Parathyroid adenoma (tissue), 2 donors: Measurements from ENCODE around the gene XIRP1.

Experiments
- H2AFZ ChIP-seq: fragments of 300-600 bp; sonication (generic); one replicate; pipeline ENCODE4 v1.7.0; 2017; ENCODE audit warnings: antibody characterized with exemption, mild to moderate bottlenecking
- H3K27ac ChIP-seq: fragments of 300-600 bp; sonication (generic); one replicate; pipeline ENCODE4 v1.7.0; 2017
- H3K27me3 ChIP-seq: fragments of 300-600 bp; sonication (generic); one replicate; pipeline ENCODE4 v1.7.0; 2017; ENCODE audit warnings: low read length; ENCODE audit not compliant: control insufficient read depth, insufficient read depth
- H3K36me3 ChIP-seq: fragments of 300-600 bp; sonication (generic); one replicate; pipeline ENCODE4 v1.7.0; 2017; ENCODE audit warnings: low read length; ENCODE audit not compliant: control insufficient read depth, insufficient read depth
- H3K4me1 ChIP-seq: fragments of 300-600 bp; sonication (generic); one replicate; pipeline ENCODE4 v1.7.0; 2017; ENCODE audit warnings: control low read depth
- H3K4me2 ChIP-seq: fragments of 300-600 bp; sonication (generic); one replicate; pipeline ENCODE4 v1.7.0; 2017; ENCODE audit warnings: low read length
- H3K4me3 ChIP-seq: fragments of 300-600 bp; sonication (generic); one replicate; pipeline ENCODE4 v1.7.0; 2017; ENCODE audit warnings: low read depth, low read length
- H3K79me2 ChIP-seq: fragments of 300-600 bp; sonication (generic); one replicate; pipeline ENCODE4 v1.7.0; 2017; ENCODE audit warnings: control low read depth
- H3K9ac ChIP-seq: fragments of 300-600 bp; sonication (generic); one replicate; pipeline ENCODE4 v1.7.0; 2017; ENCODE audit warnings: mild to moderate bottlenecking
- H3K9me3 ChIP-seq: fragments of 300-600 bp; sonication (generic); one replicate; pipeline ENCODE4 v1.7.0; 2017; ENCODE audit warnings: low read length; ENCODE audit not compliant: control insufficient read depth
- TF ChIP-seq, protein P1 (sequence below): fragments of 300-600 bp; sonication (generic); IDR thresholded peaks from one replicate; pipeline ENCODE4 v1.7.0; 2017; ENCODE audit warnings: antibody characterized with exemption, mild to moderate bottlenecking
- donor health status: primary hyperparathyroidism.

Gene XIRP1

DNA sequence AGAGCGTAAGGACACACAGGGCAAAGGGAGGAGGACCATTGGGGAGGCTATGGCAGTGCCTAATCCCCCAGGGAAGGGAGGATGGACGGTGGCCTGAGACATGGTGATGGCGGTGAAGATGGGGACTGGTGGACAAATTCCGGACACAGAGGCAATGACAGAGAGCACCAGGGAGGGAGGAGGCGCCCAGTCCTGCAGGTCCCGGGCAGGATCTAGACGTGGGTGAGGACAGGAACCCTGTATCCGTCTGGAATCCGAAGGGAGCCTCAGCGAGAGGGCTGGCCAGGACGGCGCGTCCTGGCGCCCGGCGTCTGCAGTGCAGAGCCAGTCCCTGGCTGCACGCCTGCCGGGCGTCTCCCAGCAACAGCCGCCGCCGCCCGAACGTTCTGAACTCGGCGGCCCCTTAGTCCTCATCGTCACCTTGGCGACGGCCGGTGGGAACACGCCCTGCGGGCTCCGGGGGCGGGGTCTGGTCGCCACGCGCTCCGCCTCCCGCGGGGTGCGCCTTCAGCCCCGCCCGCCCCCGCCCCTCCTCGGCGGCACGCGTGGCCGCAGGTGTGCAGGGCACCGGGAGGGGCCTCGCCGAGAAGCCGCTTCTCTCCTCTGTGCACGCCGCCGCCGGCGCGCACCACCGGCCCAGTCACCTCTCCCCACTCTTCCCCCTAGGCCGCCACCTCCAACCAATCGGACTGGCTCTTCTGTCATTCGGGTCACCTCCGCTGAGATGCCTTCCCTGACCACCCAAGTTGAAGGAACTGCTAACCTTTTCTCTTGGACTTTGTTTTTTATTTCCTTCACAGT is 11.6 kb downstream of the XIRP1 start:
- Histone ChIP-seq H3K4me1 (peaks cover 35% of the 10 kb centered on the region), H3K79me2 (no peaks in the 10 kb centered on the region), H3K9ac (no peak overlapping the region), H3K9me3 (no peaks in the 10 kb centered on the region), H3K4me2 (peak overlapping the region; percentile 60), H3K4me3 (peak overlapping the region; percentile 55), H2AFZ (peak overlapping the region; percentile 65), H3K36me3 (no peaks in the 10 kb centered on the region), H3K27ac (peak overlapping the region; percentile 88), H3K27me3 (no peaks in the 10 kb centered on the region)
- TF ChIP-seq, protein P1, sequence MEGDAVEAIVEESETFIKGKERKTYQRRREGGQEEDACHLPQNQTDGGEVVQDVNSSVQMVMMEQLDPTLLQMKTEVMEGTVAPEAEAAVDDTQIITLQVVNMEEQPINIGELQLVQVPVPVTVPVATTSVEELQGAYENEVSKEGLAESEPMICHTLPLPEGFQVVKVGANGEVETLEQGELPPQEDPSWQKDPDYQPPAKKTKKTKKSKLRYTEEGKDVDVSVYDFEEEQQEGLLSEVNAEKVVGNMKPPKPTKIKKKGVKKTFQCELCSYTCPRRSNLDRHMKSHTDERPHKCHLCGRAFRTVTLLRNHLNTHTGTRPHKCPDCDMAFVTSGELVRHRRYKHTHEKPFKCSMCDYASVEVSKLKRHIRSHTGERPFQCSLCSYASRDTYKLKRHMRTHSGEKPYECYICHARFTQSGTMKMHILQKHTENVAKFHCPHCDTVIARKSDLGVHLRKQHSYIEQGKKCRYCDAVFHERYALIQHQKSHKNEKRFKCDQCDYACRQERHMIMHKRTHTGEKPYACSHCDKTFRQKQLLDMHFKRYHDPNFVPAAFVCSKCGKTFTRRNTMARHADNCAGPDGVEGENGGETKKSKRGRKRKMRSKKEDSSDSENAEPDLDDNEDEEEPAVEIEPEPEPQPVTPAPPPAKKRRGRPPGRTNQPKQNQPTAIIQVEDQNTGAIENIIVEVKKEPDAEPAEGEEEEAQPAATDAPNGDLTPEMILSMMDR, result peak; percentile 39

DNA sequence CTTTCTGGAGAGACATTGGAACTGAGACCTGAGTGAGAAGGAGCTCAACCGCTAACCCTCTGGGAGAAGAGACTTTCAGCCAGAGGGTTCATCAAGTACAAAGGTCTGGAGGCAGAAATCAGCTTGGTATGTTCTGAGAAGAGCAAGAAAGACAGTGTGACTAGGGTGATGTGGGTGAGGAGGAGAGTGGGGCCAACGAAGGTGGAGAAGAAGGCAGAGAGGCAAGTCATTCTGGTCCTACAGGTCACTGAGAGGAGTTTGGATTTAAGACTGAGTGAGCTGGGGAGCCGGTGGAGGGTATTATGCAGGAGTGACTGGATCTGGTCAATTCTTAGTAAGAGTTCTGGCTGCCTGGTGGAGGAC is 12.2 kb downstream of the XIRP1 start:
- H2AFZ ChIP-seq, result peak overlapping the region; percentile 65
- TF ChIP-seq, protein P1, result no peak
- H3K4me2 ChIP-seq, result peak overlapping the region; percentile 60
- H3K79me2 ChIP-seq, result no peaks in the 10 kb centered on the region
- no peaks in the 10 kb centered on the region for H3K9me3 ChIP-seq
- peaks cover 35% of the 10 kb centered on the region for H3K4me1 ChIP-seq
- peak overlapping the region; percentile 55 for H3K4me3 ChIP-seq
- H3K9ac ChIP-seq, result no peak overlapping the region
- H3K36me3 ChIP-seq, result no peaks in the 10 kb centered on the region
- no peaks in the 10 kb centered on the region for H3K27me3 ChIP-seq
- H3K27ac ChIP-seq, result peak overlapping the region; percentile 88

DNA sequence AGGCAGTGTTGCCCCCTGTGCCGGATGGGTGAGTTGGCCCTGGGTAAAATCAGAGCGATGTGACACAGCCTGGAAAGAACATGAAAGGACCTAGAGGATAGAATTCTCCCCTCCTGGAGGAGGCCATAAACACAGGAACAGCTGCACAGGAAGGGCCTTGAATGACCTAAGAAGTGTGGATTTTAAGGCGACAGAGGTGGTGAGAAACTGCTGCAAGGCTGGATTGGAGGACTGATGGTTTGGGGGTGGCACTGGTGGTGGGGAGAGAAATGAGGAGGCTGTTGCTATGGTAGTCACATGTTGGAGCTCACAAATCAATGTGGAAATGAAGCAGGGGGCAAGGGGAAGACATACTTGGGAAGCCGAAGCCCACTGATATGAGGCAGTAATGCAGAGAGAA is 13.8 kb downstream of the XIRP1 start:
- Histone ChIP-seq H3K27me3 (no peaks in the 10 kb centered on the region), H3K27ac (peak overlapping the region; percentile 88), H3K79me2 (no peaks in the 10 kb centered on the region), H3K4me1 (peaks cover 35% of the 10 kb centered on the region), H3K36me3 (no peaks in the 10 kb centered on the region), H2AFZ (peak overlapping the region; percentile 66), H3K9me3 (no peaks in the 10 kb centered on the region), H3K9ac (no peak overlapping the region), H3K4me2 (peak overlapping the region; percentile 67), H3K4me3 (peak overlapping the region; percentile 51)
- TF ChIP-seq, protein P1, result no peak

DNA sequence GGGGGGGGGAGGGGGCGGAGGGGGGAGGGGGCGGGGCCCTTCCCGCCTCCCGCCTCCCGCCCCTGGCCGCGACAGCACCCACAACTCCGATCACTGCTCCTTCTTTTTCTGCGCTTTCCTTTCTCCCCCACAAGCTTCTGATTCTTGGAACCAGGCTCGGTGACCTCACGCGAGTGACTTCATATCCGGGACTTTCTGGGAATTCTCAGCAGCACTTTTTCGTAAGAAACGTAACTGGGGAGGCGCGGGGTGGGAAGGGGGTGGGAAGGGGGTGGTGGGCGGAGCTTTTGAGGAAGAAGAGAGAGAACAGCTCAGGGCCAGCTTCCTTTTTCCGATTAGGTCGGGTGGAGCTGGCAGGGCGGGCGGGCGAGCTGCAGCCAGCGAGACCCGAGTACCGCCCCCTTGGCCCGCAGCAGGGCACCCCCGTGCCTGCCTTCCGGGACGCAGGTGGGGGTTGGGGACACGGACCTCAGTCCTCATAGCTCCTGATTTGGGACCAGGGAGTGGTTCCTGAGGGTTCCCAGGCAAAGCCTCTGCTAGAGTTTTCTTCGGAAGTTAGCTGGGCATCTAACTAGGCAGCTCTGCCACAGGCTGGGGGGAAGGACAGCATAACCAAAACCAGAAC is 14.6 kb downstream of the XIRP1 start:
- Histone ChIP-seq H3K79me2 (no peaks in the 10 kb centered on the region), H2AFZ (peak overlapping the region; percentile 66), H3K27me3 (no peaks in the 10 kb centered on the region), H3K9me3 (no peaks in the 10 kb centered on the region), H3K4me2 (peak overlapping the region; percentile 67), H3K4me3 (peak overlapping the region; percentile 51), H3K27ac (peak overlapping the region; percentile 91), H3K4me1 (peaks cover 35% of the 10 kb centered on the region), H3K9ac (no peak overlapping the region), H3K36me3 (no peaks in the 10 kb centered on the region)
- TF ChIP-seq, protein P1, result no peak
